ENCODE data around the gene TFDP2. TPM values are rescaled to one million over a fixed set of nuclear protein-coding genes. Genes with fewer than 3 reads are reported as not detected.

TFDP2 gene
- total and polyA plus RNA-seq, 10 of the 15 experiments (the other 5 are each of a cell fraction or from before 2014, with no cell fraction given), result 28.3 to 100 (median 49.7) TPM

GRCh38 chr3:142019794-142020320 is 129.5 kb downstream of the TFDP2 start:
- ChIA-PET POLR2A (no interaction called here), RAD21 (ENCODE audit: unreplicated experiment) (interaction anchor here (0.9 to 1.9 kb wide), 3 partner anchors 9 to 105 kb away, joined by 3 to 5 read pairs (median 4); no protein-coding TSS in a partner anchor), CTCF (interaction anchor here (0.9 to 1.0 kb wide), 2 partner anchors 8 to 160 kb away, joined by 3 to 5 read pairs; no protein-coding TSS in a partner anchor), SMC1A (ENCODE audit: uncharacterized antibody, unreplicated experiment) (interaction anchor here (0.6 to 1.8 kb wide), 2 partner anchors 9 to 10 kb away, joined by 3 to 12 read pairs; no protein-coding TSS in a partner anchor)
- peak overlapping the region; percentile 43 for H3K27ac ChIP-seq (ENCODE audit: control insufficient read depth, insufficient read depth)
- 0 out of 4 replicates have a peak, but pooled peaks cover 0 to 3% of the 10 kb centered on the region in 2 experiments for H3K36me3 ChIP-seq (ENCODE audit: control insufficient read depth in 2 of 2, insufficient read depth in 2 of 2, low read length in 1 of 2)
- H3K4me1 ChIP-seq (ENCODE audit: control insufficient read depth, insufficient read depth, low read length), result peaks cover 14% of the 10 kb centered on the region
- WGBS (ENCODE audit: insufficient coverage, insufficient replicate concordance, low lambda C conversion rate, missing lambda C conversion rate), result 4% methylated on average over 2 of the region's 2 CpGs
- DNase-seq (ENCODE audit: low read depth, low spot score) (peak; percentile 57), ATAC-seq (peak; percentile 70), FAIRE-seq (peak; percentile 73)
- H2AFZ ChIP-seq (ENCODE audit: control insufficient read depth, low read depth, low read length), result no peak overlapping the region
- no peak overlapping the region for H3K4me3 ChIP-seq
- in situ Hi-C loops (cut with MboI) (no loop called here), intact Hi-C loops (cut with micrococcal nuclease; ENCODE audit: unreplicated experiment) (loop anchor here (5.0 kb wide), 4 partner anchors 107 to 702 kb away; partner anchors contain the start of genes TFDP2 and TRPC1)
- peak overlapping the region; percentile 52 for H3K4me2 ChIP-seq (ENCODE audit: control insufficient read depth, insufficient read depth)
- BruUV-seq (replicated peaks), result no TSS peak
- H3K27me3 ChIP-seq (replicated peaks in 1 of 2; ENCODE audit: control insufficient read depth in 2 of 2, insufficient read depth in 2 of 2, low read length in 1 of 2), result no peaks in the 10 kb centered on the region
- H3K79me2 ChIP-seq (ENCODE audit: control insufficient read depth, insufficient read depth, low read length), result peaks cover 4% of the 10 kb centered on the region
- no peaks in the 10 kb centered on the region for H4K20me1 ChIP-seq (ENCODE audit: control insufficient read depth, insufficient read depth)
- H3K9ac ChIP-seq (ENCODE audit: control insufficient read depth, insufficient read depth, low read length), result no peak overlapping the region; the same call in 1 of the 2 replicates
- H3K9me3 ChIP-seq (replicated peaks; ENCODE audit: control insufficient read depth, insufficient read depth, low read length), result no peaks in the 10 kb centered on the region
- TF ChIP-seq SIN3A (IDR thresholded peaks at IDR 0.05; ENCODE audit: low read depth, low read length), result no peak
- TF ChIP-seq BCL3 (IDR thresholded peaks at IDR 0.05; ENCODE audit: borderline replicate concordance, insufficient read depth, low read depth, low read length, poor library complexity, severe bottlenecking), result no peak
- no peak for TF ChIP-seq POU2F2 (IDR thresholded peaks at IDR 0.05; ENCODE audit: borderline replicate concordance, low read depth, low read length)
- TF ChIP-seq, protein P1, sequence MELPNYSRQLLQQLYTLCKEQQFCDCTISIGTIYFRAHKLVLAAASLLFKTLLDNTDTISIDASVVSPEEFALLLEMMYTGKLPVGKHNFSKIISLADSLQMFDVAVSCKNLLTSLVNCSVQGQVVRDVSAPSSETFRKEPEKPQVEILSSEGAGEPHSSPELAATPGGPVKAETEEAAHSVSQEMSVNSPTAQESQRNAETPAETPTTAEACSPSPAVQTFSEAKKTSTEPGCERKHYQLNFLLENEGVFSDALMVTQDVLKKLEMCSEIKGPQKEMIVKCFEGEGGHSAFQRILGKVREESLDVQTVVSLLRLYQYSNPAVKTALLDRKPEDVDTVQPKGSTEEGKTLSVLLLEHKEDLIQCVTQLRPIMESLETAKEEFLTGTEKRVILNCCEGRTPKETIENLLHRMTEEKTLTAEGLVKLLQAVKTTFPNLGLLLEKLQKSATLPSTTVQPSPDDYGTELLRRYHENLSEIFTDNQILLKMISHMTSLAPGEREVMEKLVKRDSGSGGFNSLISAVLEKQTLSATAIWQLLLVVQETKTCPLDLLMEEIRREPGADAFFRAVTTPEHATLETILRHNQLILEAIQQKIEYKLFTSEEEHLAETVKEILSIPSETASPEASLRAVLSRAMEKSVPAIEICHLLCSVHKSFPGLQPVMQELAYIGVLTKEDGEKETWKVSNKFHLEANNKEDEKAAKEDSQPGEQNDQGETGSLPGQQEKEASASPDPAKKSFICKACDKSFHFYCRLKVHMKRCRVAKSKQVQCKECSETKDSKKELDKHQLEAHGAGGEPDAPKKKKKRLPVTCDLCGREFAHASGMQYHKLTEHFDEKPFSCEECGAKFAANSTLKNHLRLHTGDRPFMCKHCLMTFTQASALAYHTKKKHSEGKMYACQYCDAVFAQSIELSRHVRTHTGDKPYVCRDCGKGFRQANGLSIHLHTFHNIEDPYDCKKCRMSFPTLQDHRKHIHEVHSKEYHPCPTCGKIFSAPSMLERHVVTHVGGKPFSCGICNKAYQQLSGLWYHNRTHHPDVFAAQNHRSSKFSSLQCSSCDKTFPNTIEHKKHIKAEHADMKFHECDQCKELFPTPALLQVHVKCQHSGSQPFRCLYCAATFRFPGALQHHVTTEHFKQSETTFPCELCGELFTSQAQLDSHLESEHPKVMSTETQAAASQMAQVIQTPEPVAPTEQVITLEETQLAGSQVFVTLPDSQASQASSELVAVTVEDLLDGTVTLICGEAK (IDR thresholded peaks at IDR 0.05; ENCODE audit: borderline replicate concordance), result no peak
- TF ChIP-seq, protein P2, sequence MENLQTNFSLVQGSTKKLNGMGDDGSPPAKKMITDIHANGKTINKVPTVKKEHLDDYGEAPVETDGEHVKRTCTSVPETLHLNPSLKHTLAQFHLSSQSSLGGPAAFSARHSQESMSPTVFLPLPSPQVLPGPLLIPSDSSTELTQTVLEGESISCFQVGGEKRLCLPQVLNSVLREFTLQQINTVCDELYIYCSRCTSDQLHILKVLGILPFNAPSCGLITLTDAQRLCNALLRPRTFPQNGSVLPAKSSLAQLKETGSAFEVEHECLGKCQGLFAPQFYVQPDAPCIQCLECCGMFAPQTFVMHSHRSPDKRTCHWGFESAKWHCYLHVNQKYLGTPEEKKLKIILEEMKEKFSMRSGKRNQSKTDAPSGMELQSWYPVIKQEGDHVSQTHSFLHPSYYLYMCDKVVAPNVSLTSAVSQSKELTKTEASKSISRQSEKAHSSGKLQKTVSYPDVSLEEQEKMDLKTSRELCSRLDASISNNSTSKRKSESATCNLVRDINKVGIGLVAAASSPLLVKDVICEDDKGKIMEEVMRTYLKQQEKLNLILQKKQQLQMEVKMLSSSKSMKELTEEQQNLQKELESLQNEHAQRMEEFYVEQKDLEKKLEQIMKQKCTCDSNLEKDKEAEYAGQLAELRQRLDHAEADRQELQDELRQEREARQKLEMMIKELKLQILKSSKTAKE (IDR thresholded peaks at IDR 0.05; ENCODE audit: low read depth, poor library complexity, severe bottlenecking), result no peak
- TF ChIP-seq, protein P3, sequence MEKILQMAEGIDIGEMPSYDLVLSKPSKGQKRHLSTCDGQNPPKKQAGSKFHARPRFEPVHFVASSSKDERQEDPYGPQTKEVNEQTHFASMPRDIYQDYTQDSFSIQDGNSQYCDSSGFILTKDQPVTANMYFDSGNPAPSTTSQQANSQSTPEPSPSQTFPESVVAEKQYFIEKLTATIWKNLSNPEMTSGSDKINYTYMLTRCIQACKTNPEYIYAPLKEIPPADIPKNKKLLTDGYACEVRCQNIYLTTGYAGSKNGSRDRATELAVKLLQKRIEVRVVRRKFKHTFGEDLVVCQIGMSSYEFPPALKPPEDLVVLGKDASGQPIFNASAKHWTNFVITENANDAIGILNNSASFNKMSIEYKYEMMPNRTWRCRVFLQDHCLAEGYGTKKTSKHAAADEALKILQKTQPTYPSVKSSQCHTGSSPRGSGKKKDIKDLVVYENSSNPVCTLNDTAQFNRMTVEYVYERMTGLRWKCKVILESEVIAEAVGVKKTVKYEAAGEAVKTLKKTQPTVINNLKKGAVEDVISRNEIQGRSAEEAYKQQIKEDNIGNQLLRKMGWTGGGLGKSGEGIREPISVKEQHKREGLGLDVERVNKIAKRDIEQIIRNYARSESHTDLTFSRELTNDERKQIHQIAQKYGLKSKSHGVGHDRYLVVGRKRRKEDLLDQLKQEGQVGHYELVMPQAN (conservative IDR thresholded peaks at IDR 0.05), result no peak
- TF ChIP-seq RAD21 (IDR thresholded peaks at IDR 0.05; ENCODE audit: insufficient read depth, low read depth, low read length), result no peak
- TF ChIP-seq, protein P4, sequence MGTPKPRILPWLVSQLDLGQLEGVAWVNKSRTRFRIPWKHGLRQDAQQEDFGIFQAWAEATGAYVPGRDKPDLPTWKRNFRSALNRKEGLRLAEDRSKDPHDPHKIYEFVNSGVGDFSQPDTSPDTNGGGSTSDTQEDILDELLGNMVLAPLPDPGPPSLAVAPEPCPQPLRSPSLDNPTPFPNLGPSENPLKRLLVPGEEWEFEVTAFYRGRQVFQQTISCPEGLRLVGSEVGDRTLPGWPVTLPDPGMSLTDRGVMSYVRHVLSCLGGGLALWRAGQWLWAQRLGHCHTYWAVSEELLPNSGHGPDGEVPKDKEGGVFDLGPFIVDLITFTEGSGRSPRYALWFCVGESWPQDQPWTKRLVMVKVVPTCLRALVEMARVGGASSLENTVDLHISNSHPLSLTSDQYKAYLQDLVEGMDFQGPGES (IDR thresholded peaks at IDR 0.05), result no peak
- no peak for TF ChIP-seq SMAD1 (IDR thresholded peaks at IDR 0.05; ENCODE audit: low read depth, partially characterized antibody)
- peak; percentile 30 for TF ChIP-seq MEF2B (IDR thresholded peaks at IDR 0.05; ENCODE audit: partially characterized antibody, poor library complexity, severe bottlenecking)
- TF ChIP-seq STAT3 (IDR thresholded peaks at IDR 0.05; ENCODE audit: low read depth, low read length), result no peak
